ENCODE data around the gene DRICH1. TPM values are rescaled to one million over a fixed set of nuclear protein-coding genes. Genes with fewer than 3 reads are reported as not detected.

The DRICH1 gene
- total and polyA plus RNA-seq, 2 of the 13 experiments (the other 11 are each of a cell fraction or from before 2014, with no cell fraction given) = 0.22 to 0.66 TPM

DNA sequence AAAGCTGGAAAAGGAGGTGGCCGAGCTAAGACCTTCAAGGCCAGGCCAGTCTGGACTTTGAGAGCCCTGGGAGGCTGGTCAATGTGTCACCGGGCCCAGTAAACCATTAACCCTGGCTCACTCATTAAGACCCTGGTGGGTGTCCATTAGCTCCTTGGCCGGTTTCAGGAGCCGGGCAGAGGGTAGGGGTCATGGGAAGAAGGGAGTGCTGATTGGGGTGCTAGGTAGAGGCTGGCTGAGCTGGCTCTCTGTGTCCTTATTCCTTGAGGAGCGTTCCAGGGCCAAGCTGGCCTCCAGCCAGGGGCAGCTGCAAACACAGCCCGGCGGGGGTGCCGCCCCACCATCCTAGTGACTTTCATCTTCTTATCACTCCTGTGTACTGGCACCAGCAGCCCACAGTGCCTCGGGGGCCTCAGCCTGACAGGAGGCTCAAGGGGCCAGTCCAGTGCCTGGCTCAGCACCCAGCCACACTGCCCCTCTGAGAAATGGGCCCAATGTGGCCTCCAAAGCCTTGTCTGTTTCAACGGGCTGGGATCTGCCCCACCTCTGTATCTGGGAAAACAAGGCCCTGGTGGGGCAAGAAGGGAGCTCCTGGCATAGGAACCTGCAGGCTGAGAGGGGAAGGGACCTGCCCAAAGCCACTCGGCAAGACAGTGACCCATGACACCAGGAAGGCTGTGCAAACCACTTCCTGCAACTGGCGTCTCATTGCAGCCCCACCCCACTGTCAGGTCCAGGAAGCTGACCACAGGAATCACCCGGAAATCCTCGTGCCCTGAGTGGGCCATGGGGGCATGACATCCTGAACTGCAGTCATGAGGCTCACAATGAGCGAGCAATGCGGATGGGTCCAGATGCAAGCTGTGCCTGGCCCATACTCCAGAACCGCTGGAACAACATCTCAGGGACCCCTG is 43.6 kb upstream of the DRICH1 start (continued):
- no peak for TF ChIP-seq SNAPC4 (CRISPR knock-in tag; IDR thresholded peaks at IDR 0.05)
- TF ChIP-seq ZNF333 (CRISPR knock-in tag; IDR thresholded peaks at IDR 0.05; ENCODE audit: borderline replicate concordance) = no peak
- peak; percentile 30; the same call in 1 of the 2 replicates for TF ChIP-seq CREM (IDR thresholded peaks at IDR 0.05)
- TF ChIP-seq CREM (CRISPR knock-in tag; IDR thresholded peaks at IDR 0.05) = no peak
- TF ChIP-seq ZBTB26 (CRISPR knock-in tag; IDR thresholded peaks at IDR 0.05; ENCODE audit: borderline replicate concordance) = no peak
- no peak for TF ChIP-seq NFYB (CRISPR knock-in tag; IDR thresholded peaks at IDR 0.05)
- TF ChIP-seq TGIF2 (CRISPR knock-in tag; IDR thresholded peaks at IDR 0.05) = no peak
- TF ChIP-seq ZMYM3 (CRISPR knock-in tag; IDR thresholded peaks at IDR 0.05) = peak; percentile 98
- TF ChIP-seq ZBTB20 (CRISPR knock-in tag; IDR thresholded peaks at IDR 0.05; ENCODE audit: borderline replicate concordance, low read depth) = no peak
- TF ChIP-seq WIZ (CRISPR knock-in tag; IDR thresholded peaks at IDR 0.05) = 0 out of 2 replicates have a peak, but pooled peaks have one; percentile 65
- peak; percentile 96 for TF ChIP-seq TBX2 (CRISPR knock-in tag; IDR thresholded peaks at IDR 0.05; ENCODE audit: borderline replicate concordance)
- TF ChIP-seq, protein P1, sequence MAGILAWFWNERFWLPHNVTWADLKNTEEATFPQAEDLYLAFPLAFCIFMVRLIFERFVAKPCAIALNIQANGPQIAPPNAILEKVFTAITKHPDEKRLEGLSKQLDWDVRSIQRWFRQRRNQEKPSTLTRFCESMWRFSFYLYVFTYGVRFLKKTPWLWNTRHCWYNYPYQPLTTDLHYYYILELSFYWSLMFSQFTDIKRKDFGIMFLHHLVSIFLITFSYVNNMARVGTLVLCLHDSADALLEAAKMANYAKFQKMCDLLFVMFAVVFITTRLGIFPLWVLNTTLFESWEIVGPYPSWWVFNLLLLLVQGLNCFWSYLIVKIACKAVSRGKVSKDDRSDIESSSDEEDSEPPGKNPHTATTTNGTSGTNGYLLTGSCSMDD (CRISPR knock-in tag; IDR thresholded peaks at IDR 0.05) = no peak
- peak; percentile 54 for TF ChIP-seq ASH2L (IDR thresholded peaks at IDR 0.05; ENCODE audit: insufficient read length, low read depth, low read length)
- no peak for TF ChIP-seq U2AF1 (optimal IDR thresholded peaks at IDR 0.05; ENCODE audit: low read depth, low read length)
- no peak for TF ChIP-seq ZFP62 (CRISPR knock-in tag; IDR thresholded peaks at IDR 0.05)
- TF ChIP-seq SALL1 (CRISPR knock-in tag; IDR thresholded peaks at IDR 0.05) = 0 out of 2 replicates have a peak, but pooled peaks have one; percentile 15
- TF ChIP-seq, protein P2, sequence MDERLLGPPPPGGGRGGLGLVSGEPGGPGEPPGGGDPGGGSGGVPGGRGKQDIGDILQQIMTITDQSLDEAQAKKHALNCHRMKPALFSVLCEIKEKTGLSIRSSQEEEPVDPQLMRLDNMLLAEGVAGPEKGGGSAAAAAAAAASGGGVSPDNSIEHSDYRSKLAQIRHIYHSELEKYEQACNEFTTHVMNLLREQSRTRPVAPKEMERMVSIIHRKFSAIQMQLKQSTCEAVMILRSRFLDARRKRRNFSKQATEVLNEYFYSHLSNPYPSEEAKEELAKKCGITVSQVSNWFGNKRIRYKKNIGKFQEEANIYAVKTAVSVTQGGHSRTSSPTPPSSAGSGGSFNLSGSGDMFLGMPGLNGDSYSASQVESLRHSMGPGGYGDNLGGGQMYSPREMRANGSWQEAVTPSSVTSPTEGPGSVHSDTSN (CRISPR knock-in tag; IDR thresholded peaks at IDR 0.05) = no peak
- peak; percentile 80; the same call in 1 of the 2 replicates for TF ChIP-seq ZNF891 (CRISPR knock-in tag; IDR thresholded peaks at IDR 0.05)
- peak; percentile 32; the same call in 1 of the 2 replicates for TF ChIP-seq MTA1 (CRISPR knock-in tag; IDR thresholded peaks at IDR 0.05; ENCODE audit: borderline replicate concordance)
